ENCODE results near the gene ARID5A.

Gene ARID5A

DNA sequence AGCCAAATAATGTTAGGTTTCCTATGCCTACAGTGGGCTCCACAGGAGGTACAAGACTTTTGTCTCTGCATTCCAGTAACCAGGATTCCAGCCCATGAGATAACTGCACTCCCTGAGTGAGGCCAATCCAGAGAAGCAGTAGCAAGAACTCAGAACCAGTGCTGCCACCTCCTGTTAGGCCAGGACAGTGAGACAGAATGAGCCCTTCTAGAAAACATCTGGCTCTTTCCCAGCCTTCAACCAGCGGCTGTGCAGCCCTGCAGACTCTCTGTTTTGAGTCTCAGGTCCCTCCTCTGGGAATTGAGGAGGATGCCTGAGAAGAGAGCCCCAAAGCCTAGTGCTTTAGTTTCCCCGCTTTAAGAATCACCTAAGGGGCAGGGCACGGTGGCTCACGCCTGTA lies 44.2 kb downstream of the ARID5A start:
- no peak for DNase-seq (ENCODE audit: low read depth)
- TF ChIP-seq, protein P1, sequence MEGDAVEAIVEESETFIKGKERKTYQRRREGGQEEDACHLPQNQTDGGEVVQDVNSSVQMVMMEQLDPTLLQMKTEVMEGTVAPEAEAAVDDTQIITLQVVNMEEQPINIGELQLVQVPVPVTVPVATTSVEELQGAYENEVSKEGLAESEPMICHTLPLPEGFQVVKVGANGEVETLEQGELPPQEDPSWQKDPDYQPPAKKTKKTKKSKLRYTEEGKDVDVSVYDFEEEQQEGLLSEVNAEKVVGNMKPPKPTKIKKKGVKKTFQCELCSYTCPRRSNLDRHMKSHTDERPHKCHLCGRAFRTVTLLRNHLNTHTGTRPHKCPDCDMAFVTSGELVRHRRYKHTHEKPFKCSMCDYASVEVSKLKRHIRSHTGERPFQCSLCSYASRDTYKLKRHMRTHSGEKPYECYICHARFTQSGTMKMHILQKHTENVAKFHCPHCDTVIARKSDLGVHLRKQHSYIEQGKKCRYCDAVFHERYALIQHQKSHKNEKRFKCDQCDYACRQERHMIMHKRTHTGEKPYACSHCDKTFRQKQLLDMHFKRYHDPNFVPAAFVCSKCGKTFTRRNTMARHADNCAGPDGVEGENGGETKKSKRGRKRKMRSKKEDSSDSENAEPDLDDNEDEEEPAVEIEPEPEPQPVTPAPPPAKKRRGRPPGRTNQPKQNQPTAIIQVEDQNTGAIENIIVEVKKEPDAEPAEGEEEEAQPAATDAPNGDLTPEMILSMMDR (IDR thresholded peaks at IDR 0.05; ENCODE audit: control insufficient read depth, insufficient read depth, low read depth, low read length, missing control alignments), result peak; percentile 59
- no peak overlapping the region for H3K4me3 ChIP-seq (ENCODE audit: control insufficient read depth, low read depth, low read length)

- no peak overlapping the region for H3K4me3 ChIP-seq (ENCODE audit: control insufficient read depth, low read depth, low read length)
- DNase-seq (ENCODE audit: low read depth), result no peak
- TF ChIP-seq, protein P1 (IDR thresholded peaks at IDR 0.05; ENCODE audit: control insufficient read depth, insufficient read depth, low read depth, low read length, missing control alignments), result no peak
These were observed 47.5 kb downstream of the ARID5A start for GRCh38 chr2:96584017-96584416.

DNA sequence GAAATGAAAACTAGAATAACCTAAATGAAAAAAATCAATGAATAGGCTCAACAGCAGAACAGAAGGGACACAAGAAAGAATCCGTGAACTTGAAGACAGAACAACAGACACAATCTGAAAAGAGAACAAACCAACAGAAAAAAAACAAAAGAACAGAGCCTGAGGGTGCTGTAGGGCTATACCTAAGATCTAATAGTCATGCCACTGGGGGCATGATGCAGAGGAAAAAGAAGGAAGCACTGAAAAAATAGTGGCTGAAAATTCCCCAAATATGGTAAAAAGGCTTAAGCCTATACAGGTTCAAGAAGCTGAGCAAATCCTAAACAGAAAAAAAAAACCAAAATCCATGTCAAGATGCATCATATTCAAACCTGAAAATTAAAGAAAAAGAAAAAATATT lies 51.3 kb downstream of the ARID5A start:
- TF ChIP-seq, protein P1 (IDR thresholded peaks at IDR 0.05; ENCODE audit: control insufficient read depth, insufficient read depth, low read depth, low read length, missing control alignments), result no peak
- no peak overlapping the region for H3K4me3 ChIP-seq (ENCODE audit: control insufficient read depth, low read depth, low read length)
- no peak for DNase-seq (ENCODE audit: low read depth)

GRCh38 chr2:96591054-96591453 lies 54.5 kb downstream of the ARID5A start:
- no peak overlapping the region for H3K4me3 ChIP-seq (ENCODE audit: control insufficient read depth, low read depth, low read length)
- DNase-seq (ENCODE audit: low read depth), result no peak
- TF ChIP-seq, protein P1 (IDR thresholded peaks at IDR 0.05; ENCODE audit: control insufficient read depth, insufficient read depth, low read depth, low read length, missing control alignments), result no peak

- TF ChIP-seq, protein P1 (IDR thresholded peaks at IDR 0.05; ENCODE audit: control insufficient read depth, insufficient read depth, low read depth, low read length, missing control alignments), result no peak
- no peak overlapping the region for H3K4me3 ChIP-seq (ENCODE audit: control insufficient read depth, low read depth, low read length)
- DNase-seq (ENCODE audit: low read depth), result no peak
These were observed 54.9 kb downstream of the ARID5A start for GRCh38 chr2:96591494-96591893.

DNA sequence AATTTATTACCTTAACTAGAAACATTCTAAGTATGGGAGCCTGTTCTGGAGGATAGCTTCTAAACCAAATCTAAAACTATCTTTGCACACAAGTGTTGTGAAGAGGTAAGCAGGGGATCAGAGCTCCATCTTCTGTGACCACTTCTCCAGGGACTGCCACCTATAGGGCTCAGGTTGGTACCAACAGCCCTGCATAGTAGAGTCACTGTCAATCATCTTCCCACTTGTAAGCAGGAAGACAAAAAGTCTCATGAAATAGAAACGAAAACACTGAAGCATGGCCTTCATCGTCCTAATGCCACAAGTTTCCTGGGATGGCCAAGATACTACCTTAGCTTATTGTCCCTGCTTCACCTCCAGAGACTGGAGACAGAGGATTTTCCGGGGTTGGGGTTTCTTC lies 57.7 kb downstream of the ARID5A start:
- TF ChIP-seq, protein P1 (IDR thresholded peaks at IDR 0.05; ENCODE audit: control insufficient read depth, insufficient read depth, low read depth, low read length, missing control alignments), result no peak
- DNase-seq (ENCODE audit: low read depth), result no peak
- no peak overlapping the region for H3K4me3 ChIP-seq (ENCODE audit: control insufficient read depth, low read depth, low read length)

DNA sequence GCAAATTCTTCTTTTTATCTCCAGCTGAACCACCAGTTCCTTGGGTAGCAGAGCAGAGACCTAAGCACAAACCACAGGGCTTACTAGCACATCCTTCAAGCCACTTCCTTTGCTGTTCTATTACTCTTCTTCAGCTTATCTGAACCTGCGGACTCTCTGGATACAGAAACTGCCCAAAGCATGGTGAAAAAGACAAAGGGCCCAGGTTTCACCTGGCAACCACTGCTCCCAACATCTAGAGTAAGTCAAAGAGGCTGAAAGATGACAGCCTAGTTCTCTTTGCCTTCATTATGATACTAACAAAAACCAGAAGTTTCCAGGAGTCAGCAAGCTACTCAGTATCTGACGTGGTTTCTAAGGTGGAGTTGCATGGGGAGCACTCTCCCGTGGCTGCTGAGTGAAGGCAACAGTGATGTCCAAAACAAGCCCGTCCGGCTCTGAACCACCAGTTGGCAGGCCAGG lies 58.2 kb downstream of the ARID5A start:
- no peak for DNase-seq (ENCODE audit: low read depth)

More for the DNA sequence above, 58.2 kb downstream of the ARID5A start:
- TF ChIP-seq, protein P1 (IDR thresholded peaks at IDR 0.05; ENCODE audit: control insufficient read depth, insufficient read depth, low read depth, low read length, missing control alignments), result no peak
- no peak overlapping the region for H3K4me3 ChIP-seq (ENCODE audit: control insufficient read depth, low read depth, low read length)

All from AG09309 (cell line).